Right cardiac atrium (tissue), 5 donors: ENCODE data around the gene CALY. TPM values are rescaled to one million over a fixed set of nuclear protein-coding genes. Genes with fewer than 3 reads are reported as not detected.

Source experiments
- ATAC-seq, 2 donors: fragments of 200-7000 bp; cut with Tn5 transposase; one replicate each; pipeline versions ENCODE4 v1.8.0 to v1.9.1; 2020; ENCODE audit warnings: moderate library complexity in 2 of 2, mild to moderate bottlenecking in 1 of 2
- DNase-seq, 3 donors: peaks; one replicate each; pipeline ENCODE4 v3.0.0-alpha.2; 2020
- H3K27ac ChIP-seq: one replicate; pipeline ENCODE4 v1.5.1; 2013; ENCODE audit warnings: mild to moderate bottlenecking, low read length, control low read depth, moderate library complexity
- H3K27me3 ChIP-seq: one replicate; pipeline ENCODE4 v1.6.1; 2013; ENCODE audit not compliant: control insufficient read depth, insufficient read depth
- H3K4me1 ChIP-seq: one replicate; pipeline ENCODE4 v1.6.1; 2013; ENCODE audit warnings: low read length; ENCODE audit not compliant: control insufficient read depth, insufficient read depth
- H3K4me3 ChIP-seq: one replicate; pipeline ENCODE4 v1.5.1; 2013; ENCODE audit warnings: low read length, control low read depth
- H3K9me3 ChIP-seq: one replicate; pipeline ENCODE4 v1.6.1; 2013; ENCODE audit warnings: low read length; ENCODE audit not compliant: control insufficient read depth
- WGBS: extraction: QIAGEN DNeasy Blood & Tissue Kit; methylation state at CpG from one replicate; pipeline ENCODE4 v1.1.7; 2013; 5-methylcytosine and 5-hydroxymethylcytosine counted together
- intact Hi-C, 4 donors: fragments of 100-400 bp; cut with DNase I; formaldehyde crosslinking; loops; one replicate each; pipeline versions ENCODE4 v1.11.0 to v1.14.0; 2022 to 2023
- polyA plus RNA-seq: library from polyadenylated mRNA; stranded (reverse); fragments of 200-250 nt; gene quantifications from one replicate; pipeline ENCODE4 v1.2.3, GENCODE V29; 2013
- total RNA-seq, 4 donors: library from RNA; stranded (reverse); fragmentation: NEBNext Ultra II Directional; extraction: Animal tissue kit (Norgen Biotek cat#: 25700); gene quantifications; one replicate each; pipeline ENCODE4 v1.2.1, GENCODE V29; 2021
- donor health status: healthy with polysubstance abuse.
- donor health status: DM: no; HTN: yes; CAD: no.
- donor health status: DM: no; HTN: no; CAD: no.
- donor health status: DM: no; HTN: yes; CAD: no; lungs with severe emphysema.
- donor health status: DM: yes; HTN: yes; CAD: no.

CALY gene
- total and polyA plus RNA-seq, 5 donors = 0.18 TPM; not detected in 4

GRCh38 chr10:133338080-133339071 is 1.7 kb upstream of the CALY start:
- intact Hi-C loops = no loop called here
- Histone ChIP-seq H3K4me1 (no peaks in the 10 kb centered on the region), H3K27ac (no peak overlapping the region), H3K9me3 (no peaks in the 10 kb centered on the region), H3K27me3 (no peaks in the 10 kb centered on the region), H3K4me3 (no peak overlapping the region)
- ATAC-seq = no peak
- 89% methylated on average over 10 of the region's 10 CpGs for WGBS
- DNase-seq = peak in 1 of 3 donors; percentile 13

DNA sequence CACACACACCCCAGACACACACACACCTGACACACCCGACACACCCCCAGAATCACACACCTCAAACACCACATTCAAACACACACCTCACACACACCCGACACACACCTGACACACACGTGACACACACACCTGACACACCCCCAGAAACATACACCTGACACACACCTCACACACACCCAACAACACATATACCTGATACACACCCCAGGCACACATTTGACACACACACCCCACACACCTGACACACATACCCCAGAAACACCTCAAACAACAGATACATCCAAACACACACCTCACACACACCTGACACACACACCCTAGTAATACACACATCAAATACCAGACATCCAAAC is 652 bp upstream of the CALY start:
- Histone ChIP-seq H3K27ac (no peak overlapping the region), H3K27me3 (no peaks in the 10 kb centered on the region), H3K4me1 (no peaks in the 10 kb centered on the region), H3K9me3 (no peaks in the 10 kb centered on the region), H3K4me3 (no peak overlapping the region)
- ATAC-seq (no peak), DNase-seq (peak in 1 of 3 donors; percentile 19)
- 85% methylated on average over 3 of the region's 3 CpGs for WGBS
- intact Hi-C loops = no loop called here

DNA sequence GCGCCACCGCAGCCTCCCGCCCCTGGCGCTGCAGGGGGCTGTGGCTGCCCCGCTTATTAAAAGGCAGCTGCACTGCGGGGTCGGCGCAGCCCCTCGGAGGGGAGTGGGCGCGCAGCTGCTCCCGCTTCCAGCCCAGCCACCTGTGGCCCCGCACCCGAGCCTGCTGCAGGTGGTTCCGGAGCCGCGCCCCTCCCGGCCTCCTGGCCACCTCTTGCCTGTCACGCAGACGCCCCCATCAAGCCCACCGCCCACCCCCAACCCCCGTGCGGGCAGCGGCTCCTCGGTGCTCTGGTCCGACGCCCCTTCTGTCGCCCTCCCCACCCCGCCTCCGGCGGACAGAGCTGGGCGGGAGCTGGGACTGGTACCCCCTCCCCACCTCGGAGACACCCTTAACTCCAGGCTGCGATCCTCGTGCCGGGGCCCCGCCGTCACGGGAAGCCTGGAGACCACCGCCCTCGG is 549 bp downstream of the CALY start:
- Histone ChIP-seq H3K4me3 (peak overlapping the region; percentile 26), H3K9me3 (no peaks in the 10 kb centered on the region), H3K4me1 (no peaks in the 10 kb centered on the region), H3K27me3 (no peaks in the 10 kb centered on the region), H3K27ac (no peak overlapping the region)
- intact Hi-C loops = no loop called here
- peak; percentile 4 to 8 for ATAC-seq
- DNase-seq = peak in 1 of 3 donors; percentile 49
- WGBS = 9% methylated on average over 41 of the region's 41 CpGs

GRCh38 chr10:133335246-133336117 is 1.2 kb downstream of the CALY start:
- DNase-seq = peak; percentile 73 to 85 (median 81)
- Histone ChIP-seq H3K27me3 (no peaks in the 10 kb centered on the region), H3K27ac (no peak overlapping the region), H3K4me3 (peak overlapping the region; percentile 26), H3K9me3 (no peaks in the 10 kb centered on the region), H3K4me1 (no peaks in the 10 kb centered on the region)
- WGBS = 3% methylated on average over 75 of the region's 75 CpGs
- intact Hi-C loops = no loop called here
- ATAC-seq = peak in 1 of 2 donors; percentile 38

GRCh38 chr10:133334503-133335245 is 2.0 kb downstream of the CALY start:
- Histone ChIP-seq H3K4me3 (peak overlapping the region; percentile 26), H3K27me3 (no peaks in the 10 kb centered on the region)

GRCh38 chr10:133332936-133333699 is 3.6 kb downstream of the CALY start:
- H3K27me3 ChIP-seq = no peaks in the 10 kb centered on the region
- no peaks in the 10 kb centered on the region for H3K9me3 ChIP-seq
- DNase-seq (peak in 1 of 3 donors; percentile 54), ATAC-seq (no peak)
- H3K27ac ChIP-seq = no peak overlapping the region
- H3K4me3 ChIP-seq = no peak overlapping the region
- WGBS = 78% methylated on average over 30 of the region's 30 CpGs
- intact Hi-C loops = no loop called here
- no peaks in the 10 kb centered on the region for H3K4me1 ChIP-seq

More at GRCh38 chr10:133334503-133335245, 2.0 kb downstream of the CALY start:
- Histone ChIP-seq H3K9me3 (no peaks in the 10 kb centered on the region), H3K27ac (no peak overlapping the region), H3K4me1 (no peaks in the 10 kb centered on the region)
- intact Hi-C loops = no loop called here
- WGBS = 17% methylated on average over 51 of the region's 51 CpGs
- DNase-seq = peak in 2 of 3 donors; percentile 51 to 63
- ATAC-seq = peak in 1 of 2 donors; percentile 39

DNA sequence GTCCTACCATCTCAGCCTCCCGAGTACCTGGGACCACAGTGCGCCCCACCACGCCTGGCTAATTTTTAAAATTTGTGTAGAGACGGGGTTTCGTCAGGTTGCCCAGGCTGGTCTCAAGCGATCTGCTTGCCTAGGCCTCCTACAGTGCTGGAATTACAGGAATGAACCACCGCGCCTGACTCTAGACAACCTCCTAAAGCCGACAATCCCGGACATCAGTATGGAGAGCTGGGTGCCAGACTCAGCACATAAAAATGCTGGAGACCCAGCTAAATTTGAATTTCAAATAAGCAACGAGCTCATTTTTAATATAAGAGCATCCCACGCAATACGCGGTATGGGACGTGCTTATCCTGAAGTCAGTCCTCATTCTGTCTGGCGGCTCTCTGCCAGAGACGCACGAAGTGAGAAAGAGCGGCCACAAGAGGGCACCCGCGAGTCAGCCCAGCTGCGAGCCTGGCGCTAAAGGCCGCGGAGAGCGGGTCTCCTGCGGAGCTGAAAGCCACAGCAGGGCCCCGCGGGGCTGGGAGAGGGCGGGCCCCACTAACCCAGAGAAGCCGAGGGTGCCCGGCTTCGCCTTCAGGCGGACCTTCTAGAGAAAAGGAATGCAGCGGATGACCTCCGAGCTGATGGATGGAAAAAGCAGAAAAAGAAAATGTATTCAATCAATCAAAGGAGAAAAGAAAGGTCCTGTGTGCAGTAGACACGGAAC is 7.0 kb downstream of the CALY start:
- ATAC-seq = peak; percentile 76 to 83
- 9% methylated on average over 37 of the region's 37 CpGs for WGBS

GRCh38 chr10:133328358-133329343 is 8.0 kb downstream of the CALY start:
- ATAC-seq (no peak), DNase-seq (peak in 2 of 3 donors; percentile 32 to 52)
- H3K27me3 ChIP-seq = no peaks in the 10 kb centered on the region

More for the DNA sequence above, 7.0 kb downstream of the CALY start:
- H3K27ac ChIP-seq = no peak overlapping the region
- H3K4me1 ChIP-seq = no peaks in the 10 kb centered on the region
- no peak overlapping the region for H3K4me3 ChIP-seq
- intact Hi-C loops = loop anchor here in 1 of 4 donors (5.0 to 10.0 kb wide), 2 partner anchors 195 to 278 kb away; partner anchors contain the start of gene CYP2E1
- H3K27me3 ChIP-seq = no peaks in the 10 kb centered on the region
- H3K9me3 ChIP-seq = no peaks in the 10 kb centered on the region
- DNase-seq = peak; percentile 87 to 95 (median 92)

More at GRCh38 chr10:133328358-133329343, 8.0 kb downstream of the CALY start:
- Histone ChIP-seq H3K4me1 (no peaks in the 10 kb centered on the region), H3K9me3 (no peaks in the 10 kb centered on the region), H3K27ac (no peak overlapping the region), H3K4me3 (no peak overlapping the region)
- intact Hi-C loops = loop anchor here in 1 of 4 donors (5.0 to 10.0 kb wide), 2 partner anchors 196 to 279 kb away; partner anchors contain the start of gene CYP2E1
- WGBS = 79% methylated on average over 15 of the region's 15 CpGs
